Mucosa of rectum (tissue), 2 donors: ENCODE measurements around the gene PTPN22.
"Not testable (repeated sequence)": the region's sequence is repeated elsewhere in the genome, so short reads cannot be mapped to it uniquely, and the experiment has no call there.

Experiments used
- H3K27ac ChIP-seq, 2 donors: one replicate each; pipeline ENCODE4 v1.7.0; 2013; ENCODE audit warnings: inconsistent platforms in 2 of 2, low read depth in 2 of 2, low read length in 2 of 2
- H3K27me3 ChIP-seq, 2 donors: one replicate each; pipeline ENCODE4 v1.7.0; 2013; ENCODE audit warnings: low read length in 2 of 2; ENCODE audit not compliant: control insufficient read depth in 2 of 2, insufficient read depth in 2 of 2
- H3K36me3 ChIP-seq, 2 donors: one replicate each; pipeline ENCODE4 v1.7.0; 2013; ENCODE audit warnings: low read length in 2 of 2; ENCODE audit not compliant: control insufficient read depth in 2 of 2, insufficient read depth in 2 of 2
- H3K4me1 ChIP-seq, 2 donors: one replicate each; pipeline ENCODE4 v1.7.0; 2013; ENCODE audit warnings: low read length in 2 of 2, mild to moderate bottlenecking in 1 of 2; ENCODE audit not compliant: control insufficient read depth in 2 of 2, insufficient read depth in 2 of 2
- H3K4me3 ChIP-seq, 2 donors: one replicate each; pipeline ENCODE4 v1.7.0; 2013; ENCODE audit warnings: low read length in 2 of 2
- H3K9ac ChIP-seq, 2 donors: one replicate each; pipeline ENCODE4 v1.7.0; 2013; ENCODE audit warnings: low read length in 2 of 2, low read depth in 1 of 2, mild to moderate bottlenecking in 1 of 2
- H3K9me3 ChIP-seq, 2 donors: one replicate each; pipeline ENCODE4 v1.7.0; 2013; ENCODE audit warnings: low read length in 2 of 2; ENCODE audit not compliant: control insufficient read depth in 2 of 2
- donor health status: healthy.
- donor health status: Normal muscosa, but diverticular disease.

Gene PTPN22

GRCh38 chr1:113852694-113853093, 18.8 kb downstream of the PTPN22 start:
- peaks cover 0 to 10% of the 10 kb centered on the region in 2 donors for H3K36me3 ChIP-seq
- H3K9ac ChIP-seq, H3K27ac ChIP-seq, H3K4me1 ChIP-seq, H3K4me3 ChIP-seq, H3K9me3 ChIP-seq, H3K27me3 ChIP-seq: not testable (repeated sequence)

GRCh38 chr1:113850127-113850796, 21.2 kb downstream of the PTPN22 start:
- Histone ChIP-seq H3K9ac (no peak overlapping the region), H3K4me1 (no peaks in the 10 kb centered on the region), H3K4me3 (no peak overlapping the region), H3K36me3 (peaks cover 0 to 7% of the 10 kb centered on the region in 2 donors), H3K27ac (no peak overlapping the region), H3K9me3 (no peaks in the 10 kb centered on the region), H3K27me3 (no peaks in the 10 kb centered on the region)

- H3K36me3 ChIP-seq = peaks cover 0 to 4% of the 10 kb centered on the region in 2 donors
- no peak overlapping the region for H3K4me3 ChIP-seq
- H3K27me3 ChIP-seq = no peaks in the 10 kb centered on the region
- no peak overlapping the region for H3K27ac ChIP-seq
- no peaks in the 10 kb centered on the region for H3K9me3 ChIP-seq
- no peak overlapping the region for H3K9ac ChIP-seq
- H3K4me1 ChIP-seq = no peaks in the 10 kb centered on the region
Measured at GRCh38 chr1:113849072-113849471, 22.4 kb downstream of the PTPN22 start.

- Histone ChIP-seq H3K36me3 (peaks cover 0 to 4% of the 10 kb centered on the region in 2 donors), H3K4me3 (no peak overlapping the region), H3K4me1 (no peaks in the 10 kb centered on the region), H3K27me3 (no peaks in the 10 kb centered on the region), H3K9ac (no peak overlapping the region), H3K9me3 (no peaks in the 10 kb centered on the region), H3K27ac (no peak overlapping the region)
Measured at GRCh38 chr1:113846391-113847035, 25.0 kb downstream of the PTPN22 start.

GRCh38 chr1:113836534-113836933, 35.0 kb downstream of the PTPN22 start:
- Histone ChIP-seq H3K9me3 (no peaks in the 10 kb centered on the region), H3K36me3 (peaks cover 0 to 3% of the 10 kb centered on the region in 2 donors), H3K27ac (no peak overlapping the region), H3K4me3 (no peak overlapping the region), H3K9ac (no peak overlapping the region), H3K27me3 (no peaks in the 10 kb centered on the region), H3K4me1 (no peaks in the 10 kb centered on the region)

- Histone ChIP-seq H3K36me3 (peaks cover 0 to 3% of the 10 kb centered on the region in 2 donors), H3K9me3 (no peaks in the 10 kb centered on the region), H3K27me3 (no peaks in the 10 kb centered on the region), H3K27ac (no peak overlapping the region), H3K4me1 (no peaks in the 10 kb centered on the region), H3K4me3 (no peak overlapping the region), H3K9ac (no peak overlapping the region)
Measured at GRCh38 chr1:113835686-113836290, 35.7 kb downstream of the PTPN22 start.

GRCh38 chr1:113834716-113835115, 36.8 kb downstream of the PTPN22 start:
- no peak overlapping the region for H3K9ac ChIP-seq
- H3K27ac ChIP-seq = no peak overlapping the region
- no peaks in the 10 kb centered on the region for H3K9me3 ChIP-seq
- no peak overlapping the region for H3K4me3 ChIP-seq
- peaks cover 0 to 3% of the 10 kb centered on the region in 2 donors for H3K36me3 ChIP-seq
- H3K27me3 ChIP-seq = no peaks in the 10 kb centered on the region
- H3K4me1 ChIP-seq = no peaks in the 10 kb centered on the region

- H3K36me3 ChIP-seq = peaks cover 0 to 3% of the 10 kb centered on the region in 2 donors
- no peaks in the 10 kb centered on the region for H3K4me1 ChIP-seq
- no peak overlapping the region for H3K4me3 ChIP-seq
- no peaks in the 10 kb centered on the region for H3K9me3 ChIP-seq
- H3K27me3 ChIP-seq = no peaks in the 10 kb centered on the region
- H3K9ac ChIP-seq = no peak overlapping the region
- no peak overlapping the region for H3K27ac ChIP-seq
Measured at GRCh38 chr1:113830039-113830438, 41.5 kb downstream of the PTPN22 start.

- H3K9ac ChIP-seq = no peak overlapping the region
- H3K4me3 ChIP-seq = no peak overlapping the region
Measured at GRCh38 chr1:113821916-113822315, 49.6 kb downstream of the PTPN22 start.

GRCh38 chr1:113818578-113818977, 52.9 kb downstream of the PTPN22 start:
- H3K4me3 ChIP-seq = no peak overlapping the region
- no peak overlapping the region for H3K9ac ChIP-seq
- H3K4me1 ChIP-seq = no peaks in the 10 kb centered on the region
- H3K36me3 ChIP-seq = peaks cover 0 to 4% of the 10 kb centered on the region in 2 donors
- H3K9me3 ChIP-seq = no peaks in the 10 kb centered on the region
- H3K27ac ChIP-seq = no peak overlapping the region
- no peaks in the 10 kb centered on the region for H3K27me3 ChIP-seq

More at GRCh38 chr1:113821916-113822315, 49.6 kb downstream of the PTPN22 start:
- Histone ChIP-seq H3K4me1 (no peaks in the 10 kb centered on the region), H3K9me3 (no peaks in the 10 kb centered on the region), H3K27ac (no peak overlapping the region), H3K27me3 (no peaks in the 10 kb centered on the region), H3K36me3 (peaks cover 0 to 4% of the 10 kb centered on the region in 2 donors)
